ENCODE measurements around the gene PSMD12.
"Not testable (repeated sequence)": the region's sequence is repeated elsewhere in the genome, so short reads cannot be mapped to it uniquely, and the experiment has no call there.

Gene PSMD12

GRCh38 chr17:67388986-67389385 is 22.6 kb upstream of the PSMD12 start:
- no peak overlapping the region for H3K4me3 ChIP-seq (ENCODE audit: low read depth, low read length)
- TF ChIP-seq, protein P1, sequence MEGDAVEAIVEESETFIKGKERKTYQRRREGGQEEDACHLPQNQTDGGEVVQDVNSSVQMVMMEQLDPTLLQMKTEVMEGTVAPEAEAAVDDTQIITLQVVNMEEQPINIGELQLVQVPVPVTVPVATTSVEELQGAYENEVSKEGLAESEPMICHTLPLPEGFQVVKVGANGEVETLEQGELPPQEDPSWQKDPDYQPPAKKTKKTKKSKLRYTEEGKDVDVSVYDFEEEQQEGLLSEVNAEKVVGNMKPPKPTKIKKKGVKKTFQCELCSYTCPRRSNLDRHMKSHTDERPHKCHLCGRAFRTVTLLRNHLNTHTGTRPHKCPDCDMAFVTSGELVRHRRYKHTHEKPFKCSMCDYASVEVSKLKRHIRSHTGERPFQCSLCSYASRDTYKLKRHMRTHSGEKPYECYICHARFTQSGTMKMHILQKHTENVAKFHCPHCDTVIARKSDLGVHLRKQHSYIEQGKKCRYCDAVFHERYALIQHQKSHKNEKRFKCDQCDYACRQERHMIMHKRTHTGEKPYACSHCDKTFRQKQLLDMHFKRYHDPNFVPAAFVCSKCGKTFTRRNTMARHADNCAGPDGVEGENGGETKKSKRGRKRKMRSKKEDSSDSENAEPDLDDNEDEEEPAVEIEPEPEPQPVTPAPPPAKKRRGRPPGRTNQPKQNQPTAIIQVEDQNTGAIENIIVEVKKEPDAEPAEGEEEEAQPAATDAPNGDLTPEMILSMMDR (IDR thresholded peaks at IDR 0.05; ENCODE audit: insufficient read depth, low read depth, low read length, missing control alignments): no peak
- DNase-seq (ENCODE audit: low read depth): no peak

DNA sequence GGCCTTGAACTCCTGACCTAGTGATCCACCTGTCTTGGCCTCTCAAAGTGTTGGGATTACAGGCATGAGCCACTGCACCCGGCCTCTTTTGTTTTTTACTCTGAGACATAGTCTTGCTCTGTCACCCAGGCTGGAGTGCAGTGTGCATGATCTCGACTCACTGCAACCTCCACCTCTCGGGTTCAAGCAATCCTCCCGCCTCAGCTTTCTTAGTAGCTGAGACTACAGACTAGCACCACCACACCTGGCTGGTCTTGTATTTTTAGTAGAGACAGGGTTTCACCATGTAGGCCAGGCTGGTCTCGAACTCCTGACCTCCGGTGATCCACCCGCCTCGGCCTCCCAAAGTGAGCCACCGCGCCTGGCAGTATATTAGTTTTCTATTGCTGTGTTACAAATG is 22.2 kb upstream of the PSMD12 start:
- H3K4me3 ChIP-seq (ENCODE audit: low read depth, low read length); DNase-seq (ENCODE audit: low read depth): not testable (repeated sequence)

DNA sequence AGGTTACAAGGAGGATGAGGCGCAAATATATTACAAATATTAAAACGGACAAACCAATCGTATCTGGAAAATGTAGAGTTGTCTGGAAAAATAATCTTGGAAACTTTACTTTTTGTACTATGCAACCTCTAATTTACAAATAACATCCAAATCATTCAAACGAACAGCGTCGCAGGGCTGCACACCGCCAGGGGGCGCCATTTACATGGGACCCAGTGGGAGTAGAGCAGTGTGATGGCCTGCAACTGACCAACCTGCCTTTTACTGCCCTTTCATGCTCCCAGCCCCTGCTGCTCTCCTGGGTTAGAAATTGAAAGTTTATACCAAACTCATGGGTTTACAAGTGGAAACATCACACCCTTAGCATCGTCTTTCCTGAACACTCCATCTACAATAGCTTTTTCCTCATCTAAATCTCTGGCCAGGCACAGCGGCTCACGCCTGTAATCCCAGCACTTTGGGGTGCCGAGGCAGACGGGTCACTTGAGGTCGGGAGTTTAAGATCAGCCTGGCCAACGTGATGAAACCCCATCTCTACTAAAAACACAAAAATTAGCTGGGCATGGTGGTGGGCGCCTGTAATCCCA is 20.7 kb upstream of the PSMD12 start:
- H3K4me3 ChIP-seq (ENCODE audit: low read depth, low read length): no peak overlapping the region
- TF ChIP-seq, protein P1 (IDR thresholded peaks at IDR 0.05; ENCODE audit: insufficient read depth, low read depth, low read length, missing control alignments): peak; percentile 67
- peak; percentile 79 for DNase-seq (ENCODE audit: low read depth)

DNA sequence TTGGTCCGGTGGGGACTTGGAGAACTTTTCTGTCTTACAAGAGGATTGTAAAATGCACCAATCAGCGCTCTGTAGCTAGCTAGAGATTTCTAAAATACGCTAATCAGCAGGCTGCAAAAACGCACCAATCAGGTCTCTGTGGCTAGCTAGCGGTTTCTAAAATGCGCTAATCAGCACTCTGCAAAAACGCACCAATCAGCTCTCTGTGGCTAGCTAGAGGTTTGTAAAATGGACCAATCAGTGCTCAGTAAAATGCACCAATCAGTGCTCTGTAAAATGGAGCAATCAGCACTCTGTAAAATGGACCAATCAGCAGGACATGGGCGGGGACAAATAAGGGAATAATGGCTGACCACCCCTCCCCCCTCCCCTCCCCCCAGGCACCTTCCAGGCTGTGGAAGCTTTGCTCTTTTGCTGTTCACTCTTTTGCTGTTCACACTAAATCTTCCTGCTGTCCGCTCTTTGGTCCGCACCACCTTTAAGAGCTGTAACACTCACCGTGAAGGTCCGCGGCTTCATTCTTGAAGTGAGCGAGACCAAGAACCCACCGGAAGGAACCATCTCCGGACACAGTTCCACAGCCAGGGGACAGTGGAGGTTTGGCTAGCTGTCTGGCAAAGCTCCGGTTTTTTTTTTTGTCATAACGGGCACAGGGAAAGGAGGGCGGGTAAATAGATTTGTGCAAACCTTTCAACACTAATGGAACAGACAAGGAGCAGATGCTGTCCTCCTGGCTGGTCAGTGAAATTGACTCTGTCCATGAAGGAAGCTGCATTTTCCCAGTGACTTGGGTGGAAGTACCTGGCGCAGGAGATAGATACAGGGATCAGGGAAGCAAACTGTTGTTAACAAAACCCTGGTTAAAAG is 19.0 kb upstream of the PSMD12 start:
- TF ChIP-seq, protein P1 (IDR thresholded peaks at IDR 0.05; ENCODE audit: insufficient read depth, low read depth, low read length, missing control alignments): no peak
- DNase-seq (ENCODE audit: low read depth): no peak
- H3K4me3 ChIP-seq (ENCODE audit: low read depth, low read length): no peak overlapping the region

DNA sequence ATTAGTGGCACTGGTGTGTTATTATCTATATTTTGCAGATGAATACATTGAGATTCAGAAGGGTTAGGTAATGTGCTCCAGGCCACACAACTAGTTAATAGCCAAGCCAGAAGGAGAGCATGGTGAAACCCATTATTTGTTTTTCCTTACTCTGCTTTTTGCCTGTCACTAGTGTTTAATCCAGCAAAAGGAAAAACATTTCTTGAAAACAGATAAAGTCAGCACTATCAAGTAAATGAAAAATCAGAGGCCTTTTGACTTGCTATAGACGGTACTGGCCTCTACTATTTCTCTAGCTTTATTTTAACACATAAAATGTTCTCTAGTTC is 15.5 kb upstream of the PSMD12 start:
- TF ChIP-seq, protein P1 (IDR thresholded peaks at IDR 0.05; ENCODE audit: insufficient read depth, low read depth, low read length, missing control alignments): no peak
- no peak overlapping the region for H3K4me3 ChIP-seq (ENCODE audit: low read depth, low read length)
- DNase-seq (ENCODE audit: low read depth): no peak

- TF ChIP-seq, protein P1 (IDR thresholded peaks at IDR 0.05; ENCODE audit: insufficient read depth, low read depth, low read length, missing control alignments): no peak
- H3K4me3 ChIP-seq (ENCODE audit: low read depth, low read length): peak overlapping the region; percentile 63
- DNase-seq (ENCODE audit: low read depth): no peak
Observed at GRCh38 chr17:67379251-67379630, 12.9 kb upstream of the PSMD12 start.

GRCh38 chr17:67378454-67379250 is 12.3 kb upstream of the PSMD12 start:
- H3K4me3 ChIP-seq (ENCODE audit: low read depth, low read length): peak overlapping the region; percentile 63
- TF ChIP-seq, protein P1 (IDR thresholded peaks at IDR 0.05; ENCODE audit: insufficient read depth, low read depth, low read length, missing control alignments): peak; percentile 74
- peak; percentile 89 for DNase-seq (ENCODE audit: low read depth)
